Stimulated activated CD8-positive, alpha-beta memory T cell treated with anti-CD3 and anti-CD28 coated beads, Interleukin-15, amount 100 ng/mL, for 48 hours (primary cell): ENCODE results near the gene MEIOB.

Experiments used
- DNase-seq, 2 donors: peaks; one replicate each; pipeline ENCODE4 v3.0.0-alpha.2; 2020; ENCODE audit warnings: low read depth in 2 of 2

Gene MEIOB

GRCh38 chr16:1788095-1788707 lies 83.8 kb downstream of the MEIOB start:
- DNase-seq: no peak

DNA sequence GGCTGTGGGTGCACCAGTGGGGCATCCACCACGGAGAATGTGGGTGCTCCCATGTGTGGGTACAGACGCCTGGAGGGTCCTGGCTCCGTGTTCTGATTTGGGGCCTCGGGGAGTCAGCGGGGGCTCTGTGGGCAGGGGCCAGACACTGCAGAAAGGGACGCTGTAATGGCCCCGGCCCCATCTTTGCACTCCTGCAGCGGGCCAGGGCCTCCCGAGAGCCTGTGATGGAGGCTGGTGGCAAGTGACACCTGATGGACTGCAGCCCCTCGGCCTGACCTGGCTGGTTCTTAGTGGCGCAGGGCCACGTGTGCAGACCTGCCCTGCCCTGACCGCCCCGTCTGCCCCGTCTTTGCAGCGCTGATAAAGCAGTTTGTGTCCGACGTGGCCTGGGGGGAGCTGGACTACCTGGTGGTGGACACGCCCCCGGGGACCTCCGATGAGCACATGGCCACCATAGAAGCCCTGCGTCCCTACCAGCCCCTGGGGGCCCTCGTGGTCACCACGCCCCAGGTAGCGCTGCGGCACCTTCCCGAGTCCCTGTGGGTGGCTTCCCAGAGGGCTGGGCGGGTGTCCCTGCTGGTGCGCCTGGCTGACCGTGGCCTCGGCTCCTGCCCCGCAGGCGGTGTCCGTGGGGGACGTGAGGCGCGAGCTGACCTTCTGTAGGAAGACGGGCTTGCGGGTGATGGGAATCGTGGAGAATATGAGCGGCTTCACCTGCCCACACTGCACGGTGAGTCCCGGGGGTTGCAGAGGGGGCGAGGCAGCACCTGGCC lies 84.5 kb downstream of the MEIOB start:
- no peak for DNase-seq

DNA sequence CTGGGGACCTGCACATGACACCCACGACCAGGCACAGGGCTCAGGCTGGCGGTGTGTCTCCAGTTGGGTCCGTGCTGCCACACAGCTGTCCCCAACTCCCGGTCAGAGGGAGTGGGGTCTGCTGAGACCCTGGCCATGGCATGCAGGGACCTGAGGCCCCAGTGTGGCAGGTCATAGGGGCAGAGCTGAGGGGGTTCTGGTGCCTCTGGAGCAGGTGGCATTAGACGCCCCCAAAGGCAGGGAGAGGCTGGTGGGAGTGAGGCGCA lies 85.0 kb downstream of the MEIOB start:
- DNase-seq: no peak

DNA sequence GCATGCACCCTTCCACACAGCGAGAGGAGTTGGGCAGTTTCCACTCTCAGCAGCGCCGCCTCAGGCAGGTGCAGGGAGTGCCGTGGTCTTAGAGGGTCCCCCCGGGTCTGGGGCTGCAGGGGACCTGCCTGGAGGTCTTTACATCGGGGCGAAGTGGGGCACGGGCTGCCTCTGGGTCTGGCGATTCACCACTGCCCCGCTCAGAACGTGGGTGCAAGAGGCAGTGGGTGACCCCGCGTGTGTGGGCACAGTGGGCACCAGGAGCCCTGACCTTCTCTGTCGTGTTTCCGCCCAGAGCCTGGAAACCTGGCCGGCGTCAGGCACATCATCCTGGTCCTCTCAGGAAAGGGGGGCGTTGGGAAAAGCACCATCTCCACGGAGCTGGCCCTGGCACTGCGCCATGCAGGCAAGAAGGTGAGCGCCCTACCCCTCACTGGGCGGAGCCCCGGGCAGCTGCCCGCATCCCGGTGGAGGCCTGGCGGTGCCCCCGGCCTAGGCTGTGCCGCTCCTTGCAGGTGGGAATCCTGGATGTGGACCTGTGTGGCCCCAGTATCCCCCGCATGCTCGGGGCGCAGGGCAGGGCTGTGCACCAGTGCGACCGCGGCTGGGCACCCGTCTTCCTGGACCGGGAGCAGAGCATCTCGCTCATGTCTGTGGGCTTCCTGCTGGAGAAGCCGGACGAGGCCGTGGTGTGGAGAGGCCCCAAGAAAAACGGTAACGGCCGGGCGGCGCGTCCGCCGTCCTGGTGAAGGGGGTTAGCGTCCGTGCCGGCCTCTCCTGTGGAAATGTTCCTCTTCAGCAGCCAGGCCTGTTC lies 85.5 kb downstream of the MEIOB start:
- DNase-seq: no peak

GRCh38 chr16:1785846-1786170 lies 86.2 kb downstream of the MEIOB start:
- no peak for DNase-seq

GRCh38 chr16:1784977-1785845 lies 86.8 kb downstream of the MEIOB start:
- no peak for DNase-seq
